Psoas muscle (tissue), 8 donors: ENCODE measurements around the gene MAP4K4. TPM values are rescaled to one million over a fixed set of nuclear protein-coding genes. Genes with fewer than 3 reads are reported as not detected.
"Not testable (repeated sequence)": the region's sequence is repeated elsewhere in the genome, so short reads cannot be mapped to it uniquely, and the experiment has no call there.

Experiments
- ATAC-seq, 4 donors: fragments of 200-7000 bp; cut with Tn5 transposase; one replicate each; pipeline ENCODE4 v1.9.1; 2020; ENCODE audit warnings: moderate library complexity in 3 of 4, mild to moderate bottlenecking in 2 of 4
- DNase-seq, 2 donors: peaks; one replicate each; pipeline ENCODE4 v3.0.0-alpha.2; 2020
- H3K27ac ChIP-seq: fragments of 200-600 bp; one replicate; pipeline ENCODE4 v1.8.0; 2022
- H3K27me3 ChIP-seq, 3 donors: fragments of 200-600 bp in 1 of 3; one replicate each; pipeline versions ENCODE4 v1.6.1 to v1.8.0; 2013 to 2022; ENCODE audit warnings: low read length in 2 of 3, mild to moderate bottlenecking in 2 of 3, moderate library complexity in 1 of 3; ENCODE audit not compliant: insufficient read depth in 3 of 3
- H3K36me3 ChIP-seq, 2 donors: fragments of 200-600 bp in 1 of 2; one replicate each; pipeline versions ENCODE4 v1.6.1 to v1.8.0; 2013 to 2022; ENCODE audit warnings: low read depth in 1 of 2, mild to moderate bottlenecking in 1 of 2, moderate library complexity in 1 of 2; ENCODE audit not compliant: insufficient read depth in 1 of 2
- H3K4me1 ChIP-seq: fragments of 200-600 bp; one replicate; pipeline ENCODE4 v1.8.0; 2022
- H3K4me3 ChIP-seq: fragments of 200-600 bp; one replicate; pipeline ENCODE4 v1.8.0; 2022; ENCODE audit warnings: mild to moderate bottlenecking
- H3K9me3 ChIP-seq: fragments of 200-600 bp; one replicate; pipeline ENCODE4 v1.8.0; 2022
- WGBS, 3 donors: extraction: QIAGEN DNeasy Blood & Tissue Kit; methylation state at CpG; one replicate each; pipeline versions ENCODE4 v1.1.6 to v1.1.7; 2013; 5-methylcytosine and 5-hydroxymethylcytosine counted together
- intact Hi-C, 2 donors: fragments of 100-400 bp; cut with DNase I; formaldehyde crosslinking; loops; one replicate each; pipeline versions ENCODE4 v1.11.0 to v1.14.2; 2022
- polyA plus RNA-seq, 3 donors: library from polyadenylated mRNA; stranded (reverse); fragments of 200-250 nt; gene quantifications; one replicate each; pipeline ENCODE4 v1.2.3, GENCODE V29; 2013
- total RNA-seq, 4 donors: library from RNA; stranded (reverse); fragmentation: NEBNext Ultra II Directional in 2 of 4; extraction: Animal tissue kit (Norgen Biotek cat#: 25700) in 2 of 4; gene quantifications; one replicate each; pipeline versions ENCODE4 v1.2.1 to v1.2.4, GENCODE V29; 2021 to 2023
- TF ChIP-seq, protein P1 (sequence below): fragments of 200-600 bp; IDR thresholded peaks from one replicate; pipeline ENCODE4 v1.8.0; 2022; ENCODE audit warnings: antibody characterized with exemption
- donor health status: healthy with polysubstance abuse.
- donor health status: DM: no; HTN: no; CAD: no; lungs with moderate emphysema.
- donor health status: Bipolar disorder and iron deficiency.
- donor health status: healthy.
- donor health status: DM: yes; HTN: yes; CAD: no.
- donor health status: DM: no; HTN: no; CAD: no.
- donor health status: DM: no; HTN: no; CAD: no.
- donor health status: DM: yes; HTN: yes; CAD: no.

Gene MAP4K4
- total and polyA plus RNA-seq, 7 donors, result 20.1 to 99.9 (median 80.4) TPM

DNA sequence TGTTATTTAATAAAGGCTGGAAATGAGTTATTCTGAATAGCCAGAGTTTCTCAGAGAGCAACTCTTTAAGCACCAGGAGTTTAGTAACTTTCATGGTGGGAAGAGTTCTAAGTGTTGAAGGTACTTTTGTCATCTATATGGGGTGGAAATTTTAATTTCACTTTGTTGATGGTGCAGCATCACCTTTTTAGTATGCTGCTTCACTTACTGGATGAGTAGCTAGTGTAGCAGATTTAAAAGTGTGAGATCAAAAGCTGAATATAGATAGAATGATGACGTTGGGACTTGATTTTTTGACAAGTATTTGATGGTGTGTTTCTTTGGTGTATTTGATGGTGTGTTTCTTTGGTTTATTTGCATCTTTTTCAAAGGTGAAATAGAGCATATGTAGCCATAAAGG is 47.3 kb downstream of the MAP4K4 start:
- no peaks in the 10 kb centered on the region for H3K9me3 ChIP-seq
- H3K4me1 ChIP-seq, result peaks cover 59% of the 10 kb centered on the region
- no peak for ATAC-seq
- intact Hi-C loops, result no loop called here
- no peak overlapping the region for H3K4me3 ChIP-seq
- no peaks in the 10 kb centered on the region for H3K36me3 ChIP-seq
- H3K27me3 ChIP-seq, result no peaks in the 10 kb centered on the region
- no peak for DNase-seq
- TF ChIP-seq, protein P1, sequence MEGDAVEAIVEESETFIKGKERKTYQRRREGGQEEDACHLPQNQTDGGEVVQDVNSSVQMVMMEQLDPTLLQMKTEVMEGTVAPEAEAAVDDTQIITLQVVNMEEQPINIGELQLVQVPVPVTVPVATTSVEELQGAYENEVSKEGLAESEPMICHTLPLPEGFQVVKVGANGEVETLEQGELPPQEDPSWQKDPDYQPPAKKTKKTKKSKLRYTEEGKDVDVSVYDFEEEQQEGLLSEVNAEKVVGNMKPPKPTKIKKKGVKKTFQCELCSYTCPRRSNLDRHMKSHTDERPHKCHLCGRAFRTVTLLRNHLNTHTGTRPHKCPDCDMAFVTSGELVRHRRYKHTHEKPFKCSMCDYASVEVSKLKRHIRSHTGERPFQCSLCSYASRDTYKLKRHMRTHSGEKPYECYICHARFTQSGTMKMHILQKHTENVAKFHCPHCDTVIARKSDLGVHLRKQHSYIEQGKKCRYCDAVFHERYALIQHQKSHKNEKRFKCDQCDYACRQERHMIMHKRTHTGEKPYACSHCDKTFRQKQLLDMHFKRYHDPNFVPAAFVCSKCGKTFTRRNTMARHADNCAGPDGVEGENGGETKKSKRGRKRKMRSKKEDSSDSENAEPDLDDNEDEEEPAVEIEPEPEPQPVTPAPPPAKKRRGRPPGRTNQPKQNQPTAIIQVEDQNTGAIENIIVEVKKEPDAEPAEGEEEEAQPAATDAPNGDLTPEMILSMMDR, result no peak
- H3K27ac ChIP-seq, result no peak overlapping the region
- 17 to 39% (median 21%) methylated on average over 1 of the region's 1 CpG for WGBS, 3 donors

DNA sequence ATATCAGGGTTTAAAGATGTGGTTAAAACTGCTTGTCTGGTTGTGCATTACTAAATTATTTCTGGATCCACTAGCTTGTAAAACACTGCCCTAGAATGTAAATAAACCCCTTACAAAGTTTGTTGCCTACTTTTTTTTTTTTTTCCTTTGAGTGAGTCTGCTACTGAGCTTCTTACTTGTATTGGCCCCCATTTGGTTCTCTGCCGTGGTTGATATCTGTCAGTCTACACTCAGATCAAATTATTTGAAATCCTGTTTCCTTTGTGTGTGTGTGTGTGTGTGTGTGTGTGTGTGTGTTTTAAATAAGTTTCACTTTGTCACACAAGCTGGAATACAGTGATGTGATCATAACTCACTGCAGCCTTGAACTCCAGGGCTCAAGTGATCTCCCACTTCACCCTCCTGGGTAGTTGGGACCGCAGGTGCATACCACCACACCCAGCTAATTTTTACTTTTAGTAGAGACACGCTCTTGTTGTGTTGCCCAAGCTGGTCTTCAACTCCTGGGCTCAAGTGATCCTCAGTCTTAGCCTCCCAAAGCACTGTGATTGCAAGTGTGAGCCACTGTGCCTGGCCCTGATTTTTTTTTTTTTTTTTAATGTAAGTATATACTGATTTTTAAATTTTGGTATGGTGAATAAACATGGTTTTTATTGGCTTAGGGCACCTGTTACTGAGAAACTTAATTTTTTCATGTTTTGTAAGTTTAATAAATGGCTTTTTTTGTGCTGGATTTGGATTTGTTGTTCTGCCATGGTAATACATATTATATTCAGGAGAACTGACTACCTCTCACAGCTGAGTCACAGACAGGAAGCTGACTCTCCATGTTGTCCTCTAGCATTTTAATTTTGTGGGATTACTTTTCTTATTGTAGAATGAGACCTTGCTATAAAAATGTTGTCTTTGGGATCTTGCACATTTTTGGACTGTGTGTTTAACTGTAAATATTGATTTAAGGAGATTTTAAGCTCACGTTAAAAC is 48.5 kb downstream of the MAP4K4 start:
- peak overlapping the region; percentile 42 for H3K27ac ChIP-seq

DNA sequence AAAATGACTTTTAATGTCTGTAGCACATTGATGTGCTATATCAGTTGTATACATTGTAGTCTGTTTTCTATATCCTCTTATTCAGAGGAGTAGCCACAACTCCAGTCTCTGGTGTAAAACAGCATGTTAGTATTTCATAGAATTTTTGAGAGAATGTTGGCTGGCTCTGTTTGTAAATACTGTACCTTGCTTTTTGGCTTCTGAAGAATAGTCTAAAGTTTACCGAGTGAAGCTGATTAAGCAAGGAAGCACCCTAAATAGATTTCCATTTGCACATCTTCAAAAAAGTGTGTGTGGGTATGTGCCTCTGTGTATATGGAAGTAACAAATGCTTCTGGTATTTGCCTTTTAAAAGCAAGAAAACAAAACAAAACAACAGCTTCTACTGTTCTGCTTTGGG is 50.5 kb downstream of the MAP4K4 start:
- no peak for ATAC-seq

More for the DNA sequence above, 48.5 kb downstream of the MAP4K4 start:
- TF ChIP-seq, protein P1, result no peak
- DNase-seq (no peak), ATAC-seq (peak; percentile 27 to 63 (median 50))
- 81 to 84% (median 82%) methylated on average over 4 of the region's 4 CpGs for WGBS, 3 donors
- no peaks in the 10 kb centered on the region for H3K9me3 ChIP-seq
- peaks cover 52% of the 10 kb centered on the region for H3K4me1 ChIP-seq
- intact Hi-C loops, result no loop called here
- no peak overlapping the region for H3K4me3 ChIP-seq
- H3K27me3 ChIP-seq, result no peaks in the 10 kb centered on the region
- no peaks in the 10 kb centered on the region for H3K36me3 ChIP-seq

DNA sequence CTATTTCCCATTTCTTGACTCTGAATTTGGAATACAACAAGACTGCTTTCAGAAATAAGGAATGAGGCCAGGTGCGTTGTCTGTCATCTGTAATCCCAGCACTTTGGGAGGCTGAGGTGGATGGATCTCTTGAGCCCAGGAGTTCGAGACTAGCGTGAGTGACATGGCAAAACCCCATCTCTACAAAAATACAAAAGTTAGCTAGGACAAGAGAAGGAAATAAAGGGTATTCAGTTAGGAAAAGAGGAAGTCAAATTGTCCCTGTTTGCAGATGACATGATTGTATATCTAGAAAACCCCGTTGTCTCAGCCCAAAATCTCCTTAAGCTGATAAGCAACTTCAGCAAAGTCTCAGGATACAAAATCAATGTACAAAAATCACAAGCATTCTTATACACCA is 51.0 kb downstream of the MAP4K4 start:
- H3K27me3 ChIP-seq, H3K36me3 ChIP-seq, DNase-seq, H3K27ac ChIP-seq, ATAC-seq, intact Hi-C loops, H3K9me3 ChIP-seq, H3K4me3 ChIP-seq: not testable (repeated sequence)
- WGBS, 3 donors, result 87 to 95% (median 87%) methylated on average over 4 of the region's 4 CpGs
- H3K4me1 ChIP-seq, result peaks cover 55% of the 10 kb centered on the region

More for the DNA sequence above, 50.5 kb downstream of the MAP4K4 start:
- no peak overlapping the region for H3K4me3 ChIP-seq
- no peak for DNase-seq
- no peaks in the 10 kb centered on the region for H3K27me3 ChIP-seq
- no peak overlapping the region for H3K27ac ChIP-seq
- WGBS, 3 donors, result 10 to 34% (median 10%) methylated on average over 1 of the region's 1 CpG
- H3K9me3 ChIP-seq, result no peaks in the 10 kb centered on the region
- TF ChIP-seq, protein P1, result no peak
- H3K4me1 ChIP-seq, result peaks cover 55% of the 10 kb centered on the region
- no peaks in the 10 kb centered on the region for H3K36me3 ChIP-seq
- intact Hi-C loops, result no loop called here

DNA sequence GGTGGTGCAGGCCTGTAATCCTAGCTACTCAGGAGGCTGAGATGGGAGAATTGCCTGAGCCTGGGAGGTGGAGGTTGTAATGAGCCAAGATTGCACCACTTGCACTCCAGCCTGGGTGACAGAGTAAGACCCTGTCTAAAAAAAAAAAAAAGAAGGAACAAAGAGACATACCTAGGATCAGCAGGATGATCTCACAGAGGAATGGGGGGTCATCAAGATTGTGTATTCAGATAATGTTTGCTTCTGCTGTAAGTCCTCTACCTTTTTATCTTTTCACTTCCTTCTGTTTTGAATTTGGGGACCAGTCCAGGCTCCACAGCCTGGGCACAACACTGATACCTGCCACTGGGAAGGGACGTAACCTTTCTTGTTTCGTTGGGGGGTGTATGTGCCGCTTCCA is 53.2 kb downstream of the MAP4K4 start:
- H3K36me3 ChIP-seq, result no peaks in the 10 kb centered on the region
- H3K4me1 ChIP-seq, result peaks cover 64% of the 10 kb centered on the region
- WGBS, 3 donors, result 89 to 96% (median 93%) methylated on average over 3 of the region's 3 CpGs
- no peaks in the 10 kb centered on the region for H3K27me3 ChIP-seq
- H3K9me3 ChIP-seq, result no peaks in the 10 kb centered on the region
- intact Hi-C loops, result no loop called here
- ATAC-seq (no peak), DNase-seq (no peak)
- TF ChIP-seq, protein P1, result no peak
- no peak overlapping the region for H3K27ac ChIP-seq
- H3K4me3 ChIP-seq, result no peak overlapping the region
